Measurements from ENCODE around the gene DOCK2. TPM values are rescaled to one million over a fixed set of nuclear protein-coding genes. Genes with fewer than 3 reads are reported as not detected.

The DOCK2 gene
- total and polyA plus RNA-seq, 2 donors (not counting 3 experiments of a cell fraction or from before 2014, with no cell fraction given), result 0.62 to 4.8 TPM

GRCh38 chr5:169974121-169974770 lies 337.2 kb downstream of the DOCK2 start:
- peaks cover 90% of the 10 kb centered on the region for H3K79me2 ChIP-seq (ENCODE audit: control insufficient read depth, insufficient read depth, low read length)
- dilution Hi-C loops (cut with MboI; ENCODE audit: extremely low pct_ligation_motif_present, low sequenced_read_pairs), result no loop called here
- ChIA-PET POLR2A (no interaction called here), CTCF (interaction anchor here (0.9 to 1.4 kb wide), 2 partner anchors 28 to 273 kb away, joined by 3 to 4 read pairs; no protein-coding TSS in a partner anchor)
- H3K9me1 ChIP-seq (replicated peaks; ENCODE audit: control insufficient read depth, extremely low read depth, insufficient read depth, low read length), result no peaks in the 10 kb centered on the region
- DNase-seq (ENCODE audit: low read depth, low spot score) (no peak), FAIRE-seq (no peak)
- H3K4me2 ChIP-seq (ENCODE audit: insufficient read depth, low read length), result peak overlapping the region; percentile 29
- H3K27ac ChIP-seq (ENCODE audit: insufficient read depth, low read depth, low read length), result peak overlapping the region; percentile 39
- no peaks in the 10 kb centered on the region for H3K36me3 ChIP-seq (ENCODE audit: control insufficient read depth in 2 of 2, extremely low read depth in 1 of 2, insufficient read depth in 2 of 2, low read length in 2 of 2)
- BruUV-seq (replicated peaks), result no TSS peak
- no peaks in the 10 kb centered on the region for H4K20me1 ChIP-seq (replicated peaks; ENCODE audit: control insufficient read depth, extremely low read depth, insufficient read depth, low read length)
- TF ChIP-seq EZH2 (IDR thresholded peaks at IDR 0.05; ENCODE audit: borderline replicate concordance, low read depth, low read length, severe bottlenecking), result no peak
- TF ChIP-seq MAX (IDR thresholded peaks at IDR 0.05; ENCODE audit: insufficient read depth, insufficient read length), result no peak
- no peak for TF ChIP-seq CTCF (IDR thresholded peaks at IDR 0.05; ENCODE audit: extremely low read depth in 1 of 2, insufficient read depth in 1 of 2, low read depth in 1 of 2, low read length in 2 of 2)
- no peak for TF ChIP-seq JUN (IDR thresholded peaks at IDR 0.05; ENCODE audit: borderline replicate concordance, insufficient read depth, insufficient read length, low read depth)
- TF ChIP-seq POLR2AphosphoS5 (IDR thresholded peaks at IDR 0.05; ENCODE audit: insufficient read depth, low read depth, low read length), result no peak
- TF ChIP-seq POLR2A (IDR thresholded peaks at IDR 0.05; ENCODE audit: low read depth, low read length), result no peak
- no peak for TF ChIP-seq FOS (IDR thresholded peaks at IDR 0.05; ENCODE audit: borderline replicate concordance, insufficient read depth, low read length)
- no peak for TF ChIP-seq MYC (IDR thresholded peaks at IDR 0.05; ENCODE audit: low read depth, low read length)
- no peak for TF ChIP-seq GATA2 (IDR thresholded peaks at IDR 0.05; ENCODE audit: insufficient read depth, insufficient read length, low read depth, low read length)
- no peak overlapping the region for H2AFZ ChIP-seq (ENCODE audit: low read depth, low read length)
- H3K4me1 ChIP-seq (ENCODE audit: control insufficient read depth, extremely low read depth, insufficient read depth, low read length), result peaks cover 87% of the 10 kb centered on the region
- H3K9ac ChIP-seq (replicated peaks; ENCODE audit: extremely low read depth, insufficient read depth, low read length), result peak overlapping the region; percentile 6
- H3K4me3 ChIP-seq (replicated peaks in 1 of 3; ENCODE audit: insufficient read depth in 1 of 3, low read depth in 1 of 3, low read length in 3 of 3), result no peak overlapping the region
- intact Hi-C loops (cut with micrococcal nuclease), result loop anchor here (5.0 kb wide), 1 partner anchor 1397 kb away; the partner anchor contains the start of gene PANK3
- no peaks in the 10 kb centered on the region for H3K9me3 ChIP-seq (replicated peaks; ENCODE audit: control insufficient read depth, insufficient read depth, low read length)
- H3K27me3 ChIP-seq (ENCODE audit: control insufficient read depth in 2 of 2, insufficient read depth in 2 of 2, low read length in 2 of 2), result no peaks in the 10 kb centered on the region
